ENCODE data around the gene LCK. TPM values are rescaled to one million over a fixed set of nuclear protein-coding genes. Genes with fewer than 3 reads are reported as not detected.

Gene LCK
- total and polyA plus RNA-seq, 2 donors (not counting 3 experiments of a cell fraction or from before 2014, with no cell fraction given) = 0.06 TPM; not detected in 1

DNA sequence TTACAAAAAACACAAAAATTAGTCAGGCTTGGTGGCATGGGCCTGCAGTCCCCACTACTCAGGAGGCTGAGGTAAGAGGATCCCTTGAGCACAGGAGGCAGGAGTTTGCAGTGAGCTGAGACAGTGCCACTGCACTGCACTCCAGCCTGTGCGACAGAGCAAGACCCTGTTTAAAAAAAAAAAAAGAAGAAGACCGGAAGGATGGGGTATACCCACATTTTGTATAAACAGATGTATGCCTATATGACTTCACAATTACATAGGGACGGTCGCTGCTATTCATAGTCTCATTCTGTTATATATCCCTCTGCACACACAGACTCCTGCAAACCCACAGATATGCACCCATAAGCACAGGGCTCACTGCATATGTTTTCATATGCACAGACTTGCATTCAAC is 12.7 kb downstream of the LCK start:
- Histone ChIP-seq H3K36me3 (ENCODE audit: control insufficient read depth in 2 of 2, extremely low read depth in 1 of 2, insufficient read depth in 2 of 2, low read length in 2 of 2) (no peaks in the 10 kb centered on the region), H3K9ac (replicated peaks; ENCODE audit: extremely low read depth, insufficient read depth, low read length) (no peak overlapping the region), H3K4me2 (ENCODE audit: insufficient read depth, low read length) (no peak overlapping the region), H3K9me3 (replicated peaks; ENCODE audit: control insufficient read depth, insufficient read depth, low read length) (no peaks in the 10 kb centered on the region), H3K27me3 (ENCODE audit: control insufficient read depth in 2 of 2, insufficient read depth in 2 of 2, low read length in 2 of 2) (no peaks in the 10 kb centered on the region), H3K4me3 (replicated peaks in 1 of 3; ENCODE audit: insufficient read depth in 1 of 3, low read depth in 1 of 3, low read length in 3 of 3) (no peak overlapping the region), H4K20me1 (replicated peaks; ENCODE audit: control insufficient read depth, extremely low read depth, insufficient read depth, low read length) (no peaks in the 10 kb centered on the region), H3K9me1 (replicated peaks; ENCODE audit: control insufficient read depth, extremely low read depth, insufficient read depth, low read length) (no peaks in the 10 kb centered on the region), H2AFZ (ENCODE audit: low read depth, low read length) (no peak overlapping the region), H3K79me2 (ENCODE audit: control insufficient read depth, insufficient read depth, low read length) (no peaks in the 10 kb centered on the region), H3K4me1 (ENCODE audit: control insufficient read depth, extremely low read depth, insufficient read depth, low read length) (peaks cover 5% of the 10 kb centered on the region), H3K27ac (ENCODE audit: insufficient read depth, low read depth, low read length) (no peak overlapping the region)
- TF ChIP-seq FOS (IDR thresholded peaks at IDR 0.05; ENCODE audit: borderline replicate concordance, insufficient read depth, low read length) = no peak
- TF ChIP-seq JUN (IDR thresholded peaks at IDR 0.05; ENCODE audit: borderline replicate concordance, insufficient read depth, insufficient read length, low read depth) = no peak
- no peak for TF ChIP-seq POLR2AphosphoS5 (IDR thresholded peaks at IDR 0.05; ENCODE audit: insufficient read depth, low read depth, low read length)
- TF ChIP-seq MYC (IDR thresholded peaks at IDR 0.05; ENCODE audit: low read depth, low read length) = no peak
- TF ChIP-seq CTCF (IDR thresholded peaks at IDR 0.05; ENCODE audit: extremely low read depth in 1 of 2, insufficient read depth in 1 of 2, low read depth in 1 of 2, low read length in 2 of 2) = no peak
- TF ChIP-seq EZH2 (IDR thresholded peaks at IDR 0.05; ENCODE audit: borderline replicate concordance, low read depth, low read length, severe bottlenecking) = no peak
- no peak for TF ChIP-seq POLR2A (IDR thresholded peaks at IDR 0.05; ENCODE audit: low read depth, low read length)
- no peak for TF ChIP-seq MAX (IDR thresholded peaks at IDR 0.05; ENCODE audit: insufficient read depth, insufficient read length)
- ChIA-PET POLR2A (no interaction called here), CTCF (no interaction called here)
- dilution Hi-C loops (cut with MboI; ENCODE audit: extremely low pct_ligation_motif_present, low sequenced_read_pairs) = no loop called here
- no TSS peak for BruUV-seq (replicated peaks)
- FAIRE-seq (no peak), DNase-seq (ENCODE audit: low read depth, low spot score) (no peak)
- intact Hi-C loops (cut with micrococcal nuclease) = no loop called here
